ENCODE results near the gene ATXN10.

ATXN10 gene

DNA sequence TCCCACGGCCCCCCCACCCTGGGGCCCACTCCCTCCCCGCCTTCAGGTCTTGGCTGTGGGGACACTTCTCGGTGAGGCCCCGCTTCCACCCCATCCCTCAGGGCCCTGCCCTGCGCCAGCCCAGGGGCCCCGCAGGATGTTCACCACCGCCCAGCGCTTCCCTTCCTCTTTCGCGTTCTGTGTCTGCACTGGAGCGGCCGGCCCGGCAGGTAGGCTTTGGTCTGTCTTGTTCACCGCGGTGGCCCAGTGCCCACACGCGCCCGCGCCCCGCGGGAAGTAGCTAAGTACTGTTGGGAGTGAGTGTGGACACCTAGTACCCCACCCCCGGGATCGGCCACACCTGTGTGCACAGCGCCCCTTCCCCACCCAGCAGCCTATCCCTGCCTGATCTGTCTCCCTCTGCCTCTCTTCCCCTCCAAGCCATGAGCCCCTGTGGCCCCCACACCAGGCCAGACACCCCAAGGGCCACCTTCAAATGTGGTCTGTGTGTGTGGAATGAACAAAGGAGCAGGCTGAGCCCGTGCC lies 219.9 kb downstream of the ATXN10 start:
- DNase-seq (ENCODE audit: low read depth in 2 of 2), result no peak

DNA sequence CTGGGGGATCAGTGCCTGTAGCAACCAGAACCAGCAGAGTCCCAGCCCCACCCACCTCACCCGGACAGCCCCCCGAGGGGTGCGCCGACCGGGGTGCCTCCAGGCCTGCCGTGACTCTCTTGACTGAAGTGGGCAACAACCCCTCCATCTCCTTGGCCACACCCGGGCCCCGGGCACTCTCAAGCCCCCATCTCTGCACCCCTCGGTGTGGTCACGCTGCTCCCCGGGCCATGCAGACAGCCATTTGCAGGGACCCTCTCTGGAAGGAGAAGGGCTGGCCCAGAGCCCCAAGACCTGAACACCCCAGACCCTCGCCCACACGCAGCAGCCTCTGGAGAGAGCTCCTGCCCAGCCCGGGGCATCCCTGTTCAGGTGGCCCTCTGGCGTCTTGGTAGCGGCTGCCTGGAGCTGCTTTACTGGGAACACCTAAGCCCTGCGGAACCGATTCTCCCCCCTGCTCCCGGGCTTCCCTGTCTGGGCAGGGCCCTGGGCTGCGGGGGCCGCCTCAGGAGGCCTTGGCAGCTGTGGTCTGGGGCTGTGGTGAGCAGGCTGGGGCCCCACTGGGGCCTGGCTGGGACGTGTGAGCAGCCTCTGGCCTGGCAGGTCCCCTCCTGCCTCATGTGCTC lies 220.5 kb downstream of the ATXN10 start:
- no peak for DNase-seq (ENCODE audit: low read depth in 2 of 2)

DNA sequence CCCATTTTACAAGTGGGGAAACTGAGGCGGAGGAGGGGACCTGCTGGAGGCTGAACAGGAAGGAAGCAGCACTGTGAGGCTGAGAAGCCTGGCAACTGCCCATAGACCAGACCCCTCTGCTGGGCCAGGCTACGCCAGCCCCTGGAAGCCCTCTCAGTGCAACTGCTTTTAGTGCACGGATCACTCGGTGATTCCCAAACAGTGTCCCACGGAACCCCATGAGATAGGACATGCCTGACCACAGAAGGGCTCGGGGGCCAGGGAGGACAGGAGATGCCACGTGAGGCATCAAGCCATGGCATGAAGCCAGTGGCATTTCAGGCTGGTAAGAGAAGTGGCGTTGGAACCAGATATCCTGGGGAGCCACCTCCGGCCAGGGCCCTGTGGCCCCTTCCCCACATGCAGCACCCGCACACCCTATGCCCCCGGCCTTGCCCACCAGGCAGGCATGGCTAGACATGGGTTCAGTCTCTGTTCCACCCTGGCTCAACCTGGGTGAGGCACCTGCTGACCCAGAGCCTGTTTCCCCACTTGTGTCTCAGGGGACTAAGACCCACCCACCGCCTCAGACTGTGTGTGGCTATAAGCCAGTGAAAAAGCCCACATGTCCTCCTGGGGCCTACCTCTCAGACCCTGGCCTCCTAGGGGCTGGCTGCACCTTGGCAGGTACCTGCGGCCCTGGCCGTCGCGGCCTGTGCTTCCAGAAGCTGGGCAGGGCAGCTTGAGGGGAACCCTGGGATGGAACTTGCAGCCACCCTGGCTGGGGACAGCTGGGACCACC lies 221.2 kb downstream of the ATXN10 start:
- DNase-seq (ENCODE audit: low read depth in 2 of 2), result no peak

DNA sequence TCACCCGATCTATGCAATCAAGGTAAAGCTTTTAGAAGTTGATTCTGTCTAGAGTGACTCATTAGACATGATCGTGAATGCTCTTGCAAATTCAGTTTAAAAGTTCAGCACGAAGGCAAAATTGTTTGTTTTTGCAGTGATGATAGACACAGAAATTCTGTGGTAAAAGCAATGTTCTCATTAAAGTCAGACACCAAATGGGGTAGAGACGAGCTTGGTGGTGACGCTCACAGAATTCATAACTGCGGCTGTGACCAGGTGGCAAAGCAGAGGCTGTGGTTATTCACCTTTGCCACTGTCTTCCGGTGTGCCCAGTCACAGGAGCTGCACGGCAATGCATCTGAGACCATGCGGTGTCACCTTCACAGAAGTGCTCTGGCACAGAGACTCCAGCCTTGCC lies 221.9 kb downstream of the ATXN10 start:
- no peak for DNase-seq (ENCODE audit: low read depth in 2 of 2)
